ENCODE measurements around the gene HIGD1B. TPM values are rescaled to one million over a fixed set of nuclear protein-coding genes. Genes with fewer than 3 reads are reported as not detected.

Gene HIGD1B
- total and polyA plus RNA-seq, 2 experiments from 2014 or later: not detected

- Histone ChIP-seq H3K9me2 (ENCODE audit: insufficient read depth) (no peaks in the 10 kb centered on the region), H3K9ac (no peak overlapping the region), H3K36me3 (ENCODE audit: low read depth) (peaks cover 24% of the 10 kb centered on the region; the same call in 1 of the 2 replicates), H3K4me3 (no peak overlapping the region), H3K4me1 (ENCODE audit: insufficient read depth) (peaks cover under 1% of the 10 kb centered on the region; the same call in 1 of the 2 replicates), H3K4me2 (ENCODE audit: unreplicated experiment) (no peak overlapping the region), H3K9me3 (ENCODE audit: low read depth) (no peaks in the 10 kb centered on the region), H3F3A (ENCODE audit: insufficient read depth) (peaks cover 11% of the 10 kb centered on the region; the same call in 1 of the 2 replicates), H3K79me2 (ENCODE audit: insufficient read depth) (no peaks in the 10 kb centered on the region), H3K27me3 (replicated peaks; ENCODE audit: insufficient read depth) (no peaks in the 10 kb centered on the region), H4K20me1 (ENCODE audit: insufficient read depth) (no peaks in the 10 kb centered on the region), H3K27ac (no peak overlapping the region), H2AFZ (no peak overlapping the region)
- in situ Hi-C loops (cut with MboI): no loop called here
- 99% methylated on average over 12 of the region's 12 CpGs for WGBS, 2 experiments (ENCODE audit: low coverage in 1 of 2, low lambda C conversion rate in 2 of 2, missing lambda C conversion rate in 2 of 2)
- no peak for DNase-seq
- TF ChIP-seq EZH2phosphoT487 (IDR thresholded peaks at IDR 0.05; ENCODE audit: insufficient read depth, low read depth) (no peak), EZH2 (IDR thresholded peaks at IDR 0.05; ENCODE audit: insufficient read depth, poor library complexity, severe bottlenecking) (no peak)
Observed at GRCh38 chr17:44871556-44871955, 23.9 kb downstream of the HIGD1B start.

GRCh38 chr17:44872131-44872768 is 24.6 kb downstream of the HIGD1B start:
- H3K9me3 ChIP-seq (ENCODE audit: low read depth): no peaks in the 10 kb centered on the region
- no peaks in the 10 kb centered on the region for H4K20me1 ChIP-seq (ENCODE audit: insufficient read depth)
- peak; percentile 5 for DNase-seq
- no peaks in the 10 kb centered on the region for H3K27me3 ChIP-seq (replicated peaks; ENCODE audit: insufficient read depth)
- 0 out of 2 replicates have a peak, but pooled peaks cover 2% of the 10 kb centered on the region for H3K79me2 ChIP-seq (ENCODE audit: insufficient read depth)
- peaks cover 6% of the 10 kb centered on the region; the same call in 1 of the 2 replicates for H3F3A ChIP-seq (ENCODE audit: insufficient read depth)
- 56 to 60% methylated on average over 9 of the region's 9 CpGs for WGBS, 2 experiments (ENCODE audit: low coverage in 1 of 2, low lambda C conversion rate in 2 of 2, missing lambda C conversion rate in 2 of 2)
- H3K9me2 ChIP-seq (ENCODE audit: insufficient read depth): no peaks in the 10 kb centered on the region
- in situ Hi-C loops (cut with MboI): no loop called here
- no peaks in the 10 kb centered on the region for H3K4me1 ChIP-seq (ENCODE audit: insufficient read depth)
- peaks cover 29% of the 10 kb centered on the region; the same call in 1 of the 2 replicates for H3K36me3 ChIP-seq (ENCODE audit: low read depth)
- H3K9ac ChIP-seq: no peak overlapping the region
- H2AFZ ChIP-seq: no peak overlapping the region
- TF ChIP-seq EZH2phosphoT487 (IDR thresholded peaks at IDR 0.05; ENCODE audit: insufficient read depth, low read depth) (no peak), EZH2 (IDR thresholded peaks at IDR 0.05; ENCODE audit: insufficient read depth, poor library complexity, severe bottlenecking) (no peak)
- H3K4me3 ChIP-seq: no peak overlapping the region
- H3K4me2 ChIP-seq (ENCODE audit: unreplicated experiment): no peak overlapping the region
- H3K27ac ChIP-seq: no peak overlapping the region

GRCh38 chr17:44875761-44876160 is 28.1 kb downstream of the HIGD1B start:
- H3K36me3 ChIP-seq (ENCODE audit: low read depth): peaks cover 51% of the 10 kb centered on the region

DNA sequence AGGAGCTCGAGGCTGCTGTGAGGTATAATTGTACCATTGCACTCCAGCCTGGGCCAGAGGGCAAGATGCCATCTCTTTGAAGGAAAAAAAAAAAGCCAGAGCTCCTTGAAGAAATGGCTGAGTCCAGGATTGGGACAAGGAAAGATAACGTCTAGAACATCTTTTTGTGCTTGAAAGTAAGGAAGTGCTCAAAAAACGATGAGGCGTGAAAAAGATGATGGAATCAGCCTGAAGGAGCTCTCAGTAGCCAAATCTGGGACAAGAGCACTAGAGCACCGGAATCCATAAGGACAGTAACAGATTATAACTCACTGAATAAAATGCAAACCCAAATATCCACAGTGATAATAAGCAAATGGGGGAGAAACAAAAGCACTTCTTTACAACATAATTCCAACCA is 29.4 kb downstream of the HIGD1B start:
- TF ChIP-seq EZH2 (IDR thresholded peaks at IDR 0.05; ENCODE audit: insufficient read depth, poor library complexity, severe bottlenecking) (no peak), EZH2phosphoT487 (IDR thresholded peaks at IDR 0.05; ENCODE audit: insufficient read depth, low read depth) (no peak)
- no peak overlapping the region for H3K4me3 ChIP-seq
- in situ Hi-C loops (cut with MboI): no loop called here
- no peak for DNase-seq
- WGBS, 2 experiments (ENCODE audit: low coverage in 1 of 2, low lambda C conversion rate in 2 of 2, missing lambda C conversion rate in 2 of 2): 90 to 94% methylated on average over 5 of the region's 5 CpGs
- H3K9ac ChIP-seq: no peak overlapping the region
- H4K20me1 ChIP-seq (ENCODE audit: insufficient read depth): no peaks in the 10 kb centered on the region
- no peaks in the 10 kb centered on the region for H3K4me1 ChIP-seq (ENCODE audit: insufficient read depth)
- no peaks in the 10 kb centered on the region for H3K9me2 ChIP-seq (ENCODE audit: insufficient read depth)
- 0 out of 2 replicates have a peak, but pooled peaks cover 12% of the 10 kb centered on the region for H3K79me2 ChIP-seq (ENCODE audit: insufficient read depth)
- peaks cover 51% of the 10 kb centered on the region for H3K36me3 ChIP-seq (ENCODE audit: low read depth)
- no peak overlapping the region for H2AFZ ChIP-seq
- H3F3A ChIP-seq (ENCODE audit: insufficient read depth): peaks cover 9% of the 10 kb centered on the region
- no peak overlapping the region for H3K27ac ChIP-seq
- no peak overlapping the region for H3K4me2 ChIP-seq (ENCODE audit: unreplicated experiment)
- no peaks in the 10 kb centered on the region for H3K9me3 ChIP-seq (ENCODE audit: low read depth)
- no peaks in the 10 kb centered on the region for H3K27me3 ChIP-seq (replicated peaks; ENCODE audit: insufficient read depth)

More at GRCh38 chr17:44875761-44876160, 28.1 kb downstream of the HIGD1B start:
- Histone ChIP-seq H3K27me3 (replicated peaks; ENCODE audit: insufficient read depth) (no peaks in the 10 kb centered on the region), H3K9me3 (ENCODE audit: low read depth) (no peaks in the 10 kb centered on the region), H3K79me2 (ENCODE audit: insufficient read depth) (0 out of 2 replicates have a peak, but pooled peaks cover 12% of the 10 kb centered on the region), H3F3A (ENCODE audit: insufficient read depth) (peaks cover 9% of the 10 kb centered on the region), H3K4me2 (ENCODE audit: unreplicated experiment) (no peak overlapping the region), H3K4me1 (ENCODE audit: insufficient read depth) (no peaks in the 10 kb centered on the region), H2AFZ (no peak overlapping the region), H3K27ac (no peak overlapping the region), H4K20me1 (ENCODE audit: insufficient read depth) (no peaks in the 10 kb centered on the region), H3K4me3 (no peak overlapping the region), H3K9me2 (ENCODE audit: insufficient read depth) (no peaks in the 10 kb centered on the region), H3K9ac (no peak overlapping the region)
- in situ Hi-C loops (cut with MboI): no loop called here
- DNase-seq: no peak
- WGBS, 2 experiments (ENCODE audit: low coverage in 1 of 2, low lambda C conversion rate in 2 of 2, missing lambda C conversion rate in 2 of 2): 96 to 97% methylated on average over 6 of the region's 6 CpGs
- no peak for TF ChIP-seq EZH2 (IDR thresholded peaks at IDR 0.05; ENCODE audit: insufficient read depth, poor library complexity, severe bottlenecking)

Measured in GM23248 (cell line).